Activated CD4-positive, alpha-beta T cell treated with anti-CD3 and anti-CD28 coated beads, Interleukin-10, Interleukin-2, amounts not matched to agents 100 ng/mL and 50 ng/mL, durations not matched to agents 16 hours and 8 hours (primary cell): Measurements from ENCODE around the gene DCAF11.
A peak's percentile ranks its signal among the peaks of the same experiment; 100 is the strongest.

Experiments used
- DNase-seq: peaks from one replicate; pipeline ENCODE4 v3.0.0-alpha.2; 2020

The DCAF11 gene

DNA sequence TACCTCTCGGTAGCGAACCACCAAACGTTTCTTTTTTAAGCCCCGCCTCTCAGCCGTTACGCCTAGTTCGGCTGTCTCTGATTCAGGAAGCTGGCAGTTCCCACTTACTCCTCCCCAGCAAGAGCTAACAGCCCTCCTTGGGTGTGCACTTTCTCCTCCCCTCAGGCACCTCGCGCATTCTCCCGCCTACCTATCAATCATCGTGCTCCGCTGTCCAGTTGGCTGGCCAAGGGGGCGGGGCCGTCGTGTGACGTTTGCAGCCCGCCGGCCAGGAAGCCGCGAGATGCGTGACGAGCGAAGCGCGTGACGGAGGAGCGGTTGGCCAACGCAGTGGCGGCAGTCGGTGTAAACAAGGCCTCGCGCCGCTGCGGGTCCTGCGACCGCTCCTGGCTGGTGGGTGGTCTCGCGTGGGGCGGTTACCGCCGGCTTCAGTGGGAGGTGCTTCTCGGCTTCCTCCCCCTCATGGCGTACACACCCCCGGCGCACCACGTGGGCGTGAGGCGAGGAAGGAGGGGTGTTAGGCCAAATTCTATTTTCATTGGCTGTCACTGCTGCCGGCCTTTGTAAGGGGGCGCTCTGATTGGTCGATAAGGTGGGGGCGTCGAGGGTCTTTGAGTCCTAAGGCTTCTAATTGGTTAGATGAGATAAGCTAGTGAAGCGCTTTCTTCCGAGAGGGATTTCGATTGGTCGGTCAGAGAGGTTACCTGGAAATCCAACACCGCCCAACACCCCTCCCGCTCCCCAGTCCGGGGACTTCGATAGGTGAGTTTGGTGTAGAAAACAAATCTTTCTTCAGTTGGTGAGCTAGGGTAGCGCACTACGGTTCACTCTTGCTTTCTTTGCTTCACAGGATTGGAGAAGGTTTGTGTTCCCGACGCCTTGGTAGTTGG lies at the start of gene DCAF11, which contains the start of gene NRL:
Gene DCAF11, plus strand, starts transcription at position 246 of the 890 bp plus-strand sequence. CDS start 818 bp downstream, outside the sequence.
Gene NRL, minus strand, starts transcription at position 418 of the 890 bp plus-strand sequence. CDS start 32,101 bp downstream, outside the sequence.
- DNase-seq: peak; percentile 100

DNA sequence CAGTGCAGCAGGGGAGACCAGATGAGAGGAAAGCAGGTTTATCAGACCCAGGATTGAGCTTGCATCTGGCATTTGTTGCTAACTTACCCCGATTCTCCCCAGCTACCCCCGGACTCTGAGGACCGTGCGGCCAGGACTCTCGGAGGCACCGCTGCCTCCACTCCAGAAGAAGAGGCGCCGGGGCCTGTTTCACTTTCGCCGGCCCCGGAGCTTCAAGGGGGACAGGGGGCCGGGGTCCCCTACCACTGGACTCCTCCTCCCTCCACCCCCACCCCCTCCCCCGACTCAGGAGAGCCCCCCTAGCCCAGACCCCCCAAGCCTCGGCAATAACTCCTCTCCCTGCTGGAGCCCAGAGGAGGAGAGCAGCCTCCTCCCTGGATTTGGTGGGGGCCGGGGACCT lies 49.7 kb upstream of the DCAF11 start:
- no peak for DNase-seq

DNA sequence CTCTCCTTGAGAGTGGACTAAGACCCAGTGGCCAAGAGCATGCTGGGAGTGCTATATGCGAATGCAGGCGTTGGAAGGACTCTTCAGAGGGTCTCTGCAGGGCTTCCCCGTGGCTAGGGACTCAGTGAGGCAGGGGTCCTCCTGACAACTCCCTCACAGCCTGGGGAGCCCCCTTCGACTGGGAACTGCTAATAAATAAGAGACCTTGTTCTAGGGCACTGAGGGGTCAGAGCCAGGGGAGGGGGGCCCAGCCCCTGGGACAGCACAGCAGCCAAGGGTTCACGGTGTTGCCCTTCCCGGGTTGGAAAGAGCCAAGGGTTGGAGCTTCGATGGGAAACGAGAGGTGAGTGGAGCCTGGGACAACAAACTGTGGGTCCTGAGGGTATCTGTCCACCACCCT lies 49.2 kb upstream of the DCAF11 start:
- no peak for DNase-seq

DNA sequence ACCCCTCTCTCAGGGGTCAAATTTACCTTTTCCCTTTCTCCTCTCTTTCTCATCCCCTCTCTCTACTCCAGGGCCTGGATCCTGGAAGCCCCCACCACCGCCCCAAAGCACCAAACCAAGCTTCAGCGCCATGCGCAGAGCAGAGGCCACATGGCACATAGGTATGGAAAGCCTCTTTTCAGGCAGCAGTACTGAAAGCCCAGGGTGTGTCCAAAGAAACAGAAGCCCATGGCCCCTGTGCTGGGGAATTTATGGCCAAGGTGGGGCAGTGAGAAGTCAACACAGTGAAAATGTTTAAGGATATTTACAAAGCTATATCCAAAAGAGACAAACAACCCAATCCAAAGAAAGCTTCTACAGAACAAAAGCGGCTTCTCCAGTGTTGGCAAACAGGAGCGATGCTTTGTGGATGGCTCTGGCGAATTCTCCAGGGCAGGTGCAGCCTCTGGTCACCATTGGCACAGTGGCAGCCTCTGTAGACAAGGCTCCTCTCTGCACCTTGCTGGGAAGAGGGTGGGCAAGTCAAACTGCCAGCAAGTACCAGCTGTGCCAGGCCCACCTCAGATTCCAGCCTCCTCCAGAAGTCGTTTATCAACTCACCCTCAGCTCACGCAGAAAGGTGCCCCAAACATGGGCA lies 48.0 kb upstream of the DCAF11 start:
- DNase-seq: no peak

DNA sequence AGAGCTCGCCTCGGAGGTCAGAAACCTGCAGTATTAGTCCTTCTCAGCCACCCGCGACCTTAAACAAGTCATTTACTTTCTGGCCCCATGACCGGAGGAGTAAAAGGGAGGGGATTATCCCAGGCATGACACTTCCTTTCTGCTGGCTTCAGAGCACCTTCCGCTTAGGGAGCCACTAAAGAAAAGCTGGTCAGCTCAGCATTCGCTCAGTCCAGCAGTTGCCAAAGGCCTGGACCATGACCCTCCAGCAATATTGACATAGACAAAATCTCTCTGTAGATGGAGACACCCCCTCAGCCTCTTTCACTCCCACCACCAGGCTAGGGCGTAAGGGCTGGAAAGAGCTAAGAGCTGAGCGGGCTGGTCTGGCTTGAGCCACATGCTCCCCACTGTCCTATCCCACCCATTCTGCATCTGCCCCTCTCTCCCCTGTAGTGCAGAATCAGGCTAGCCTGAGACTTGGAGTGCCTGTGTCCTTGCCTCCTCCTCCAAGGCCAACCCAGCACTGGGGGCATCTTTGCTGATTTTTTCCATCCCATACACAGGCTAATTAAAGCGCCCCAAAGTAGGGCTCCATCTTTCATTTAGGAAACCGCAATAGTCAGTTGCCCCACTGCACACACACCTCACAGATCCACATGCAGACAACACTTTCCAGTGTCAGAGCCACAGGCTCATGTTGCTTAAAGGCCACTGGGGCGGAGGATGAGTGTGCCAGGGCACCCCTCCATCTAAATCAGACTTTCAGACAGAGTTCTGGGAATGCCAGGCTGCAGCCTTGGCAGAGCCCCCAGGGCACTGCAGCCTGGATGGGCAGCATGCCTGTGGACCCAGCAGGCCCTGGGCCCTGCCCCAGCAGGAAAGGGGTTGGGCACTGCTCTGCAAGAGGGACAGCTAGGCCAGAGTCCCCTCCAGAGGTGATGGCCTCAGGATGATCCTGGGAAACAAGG lies 47.2 kb upstream of the DCAF11 start:
- no peak for DNase-seq

DNA sequence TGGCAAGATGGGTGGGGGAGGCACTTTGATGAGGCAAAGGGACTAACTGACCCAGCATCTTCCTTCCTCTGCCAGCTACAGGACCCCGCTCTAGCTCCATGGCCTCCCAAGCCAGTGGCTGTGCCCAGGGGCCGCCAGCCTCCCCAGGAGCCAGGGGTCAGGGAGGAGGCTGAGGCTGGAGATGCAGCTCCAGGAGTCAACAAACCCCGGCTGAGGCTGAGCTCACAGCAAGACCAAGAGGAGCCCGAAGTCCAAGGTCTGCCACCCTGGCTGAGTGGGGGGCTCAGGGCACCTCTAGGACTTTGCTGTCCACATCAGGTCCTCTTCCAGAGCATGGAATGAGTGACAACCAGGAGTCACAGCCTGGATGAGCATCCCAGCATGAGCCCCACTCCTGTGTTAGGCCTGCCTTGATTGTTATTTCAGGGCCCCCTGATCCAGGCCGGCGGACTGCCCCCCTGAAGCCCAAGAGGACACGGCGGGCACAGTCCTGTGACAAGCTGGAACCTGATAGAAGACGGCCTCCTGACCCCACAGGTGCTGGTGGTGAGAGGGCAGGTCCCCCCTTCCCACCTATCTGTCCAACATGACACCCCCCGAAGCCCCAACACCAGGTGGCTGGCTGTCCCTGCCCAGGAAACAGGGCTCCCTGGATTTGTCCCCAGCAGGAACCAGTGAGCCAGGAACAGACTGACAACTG lies 45.7 kb upstream of the DCAF11 start:
- no peak for DNase-seq

DNA sequence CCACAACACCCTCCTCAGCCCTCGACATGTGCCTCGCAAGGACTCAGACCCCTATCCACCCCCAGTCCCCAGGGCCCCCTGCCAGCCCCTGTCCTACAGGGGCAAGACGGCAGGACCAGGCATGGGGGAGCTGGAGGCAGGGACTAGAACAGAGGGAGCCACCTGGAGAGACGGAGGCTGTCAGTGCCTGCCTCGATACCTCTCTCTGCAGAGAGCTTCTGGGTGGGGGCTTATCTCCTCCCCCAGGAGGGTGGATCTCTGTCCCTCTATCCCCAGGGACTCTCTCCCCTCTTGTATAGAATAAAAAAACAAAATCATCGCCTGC lies 45.2 kb upstream of the DCAF11 start:
- DNase-seq: no peak

DNA sequence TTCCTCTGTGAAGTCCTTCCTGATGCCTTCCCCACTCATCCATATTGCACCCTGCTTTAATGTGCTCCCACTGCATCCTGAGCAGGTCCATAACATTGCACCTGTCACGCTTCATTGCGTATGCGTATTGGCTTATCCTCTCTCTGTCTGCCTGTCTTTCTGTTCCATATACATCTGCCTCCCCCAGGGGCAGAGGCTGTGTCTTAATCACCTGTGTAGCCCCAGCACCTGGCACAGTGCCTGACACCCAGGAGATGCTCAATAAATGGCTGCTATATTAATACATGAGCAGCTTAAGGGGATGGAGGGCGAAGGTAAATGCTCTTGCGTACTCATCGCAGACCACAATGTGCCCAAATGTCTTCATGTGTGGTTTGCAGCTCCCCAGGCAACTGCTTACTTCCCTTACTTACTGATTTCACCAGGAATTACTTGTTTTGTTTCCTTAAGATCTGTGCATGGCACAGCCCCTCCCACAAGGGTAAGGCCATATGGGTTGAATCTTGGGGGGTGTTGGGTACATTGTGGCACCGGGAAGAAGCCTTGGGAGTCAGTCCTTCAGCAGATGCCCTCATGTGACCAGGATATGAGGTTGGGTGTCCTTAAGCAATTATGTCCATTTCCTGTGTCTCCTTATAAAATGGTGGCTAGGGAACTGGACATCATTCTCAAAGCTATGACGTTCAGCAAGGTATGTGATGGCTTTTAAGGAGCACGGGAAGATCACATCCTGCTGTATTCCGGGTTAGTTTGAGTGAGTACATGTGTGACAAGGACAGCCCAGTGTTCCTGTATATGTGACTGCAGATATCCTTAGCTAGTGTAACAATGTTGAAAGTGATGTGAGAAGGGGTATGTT lies 44.1 kb upstream of the DCAF11 start:
- DNase-seq: no peak

DNA sequence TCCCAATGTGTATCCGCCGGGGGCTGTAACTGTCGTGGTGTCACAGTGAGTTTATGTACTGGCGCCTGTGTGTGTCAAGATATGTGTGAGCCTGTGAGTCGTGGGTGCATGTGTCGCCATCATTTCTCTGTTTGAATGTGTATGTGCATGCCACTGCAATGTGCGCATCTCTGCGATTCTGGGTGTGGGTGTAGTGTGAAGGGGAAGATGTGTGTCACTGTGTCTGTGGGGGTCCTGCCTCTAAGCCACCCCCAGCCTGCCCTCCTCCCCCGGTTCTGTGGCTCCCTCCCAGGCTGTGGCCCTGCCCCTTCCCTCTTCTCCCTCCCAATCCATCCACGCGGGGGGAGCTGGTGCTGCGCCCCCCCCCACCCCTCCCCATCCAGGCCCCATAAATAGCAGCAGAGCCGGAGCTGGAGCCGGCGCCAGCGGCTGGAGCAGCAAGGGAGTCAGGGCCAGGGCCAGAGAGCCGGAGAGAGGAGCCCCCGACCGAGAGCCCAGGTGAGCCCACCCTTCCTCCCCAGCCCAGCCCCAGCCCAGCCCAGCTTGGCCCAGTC lies 43.4 kb upstream of the DCAF11 start, which contains the start of gene CPNE6:
Gene CPNE6, plus strand, starts transcription at position 419 of the 554 bp plus-strand sequence. CDS start 1,375 bp downstream, outside the sequence.
- peak; percentile 17 for DNase-seq

DNA sequence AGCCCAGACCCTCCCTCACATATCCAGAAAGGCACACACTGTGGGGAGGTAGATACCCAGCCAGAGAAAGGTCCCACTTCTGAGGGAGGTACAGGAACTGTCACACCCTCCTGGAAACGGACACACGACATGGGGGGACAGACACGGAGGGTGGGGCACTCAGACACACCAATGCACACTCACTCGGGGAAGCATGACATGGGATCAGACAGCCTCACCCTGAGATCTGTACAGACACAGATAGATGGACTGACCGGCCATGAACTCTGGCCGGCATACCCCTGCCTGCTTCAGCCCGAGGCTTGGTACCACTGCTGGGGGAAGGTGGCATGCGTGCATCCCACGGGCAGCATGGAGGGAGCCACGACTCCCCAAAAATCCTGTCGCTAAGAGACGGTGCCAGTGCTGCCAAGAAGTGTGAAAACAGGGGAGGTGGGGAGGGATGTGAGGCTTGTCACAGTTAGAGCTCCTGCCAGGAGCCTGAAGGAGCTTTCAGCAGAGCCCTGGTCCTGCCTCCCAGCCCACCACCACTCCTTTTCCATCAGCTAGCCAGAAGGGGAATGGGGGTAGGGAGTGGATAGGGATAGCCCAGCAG lies 42.6 kb upstream of the DCAF11 start:
- no peak for DNase-seq

DNA sequence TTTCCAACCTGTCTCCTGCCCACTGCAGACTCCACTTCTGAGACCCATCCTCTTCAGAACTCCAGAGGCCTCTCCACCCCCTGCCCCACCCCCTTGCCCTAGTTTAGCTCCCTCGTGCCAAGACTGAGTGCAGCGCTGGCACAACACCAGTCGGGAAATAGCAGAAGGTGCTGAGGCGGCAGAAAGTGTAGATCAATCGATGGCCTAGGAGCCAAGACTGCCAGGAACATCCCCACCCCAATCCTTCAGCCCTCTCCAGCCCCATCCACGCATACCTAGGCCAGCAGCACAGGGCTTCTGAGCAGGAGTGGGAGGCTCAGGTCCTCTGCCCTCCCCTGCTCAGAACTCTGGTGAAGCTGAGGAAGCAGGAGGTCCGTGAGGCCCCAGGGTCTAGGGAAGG lies 42.1 kb upstream of the DCAF11 start:
- DNase-seq: no peak

DNA sequence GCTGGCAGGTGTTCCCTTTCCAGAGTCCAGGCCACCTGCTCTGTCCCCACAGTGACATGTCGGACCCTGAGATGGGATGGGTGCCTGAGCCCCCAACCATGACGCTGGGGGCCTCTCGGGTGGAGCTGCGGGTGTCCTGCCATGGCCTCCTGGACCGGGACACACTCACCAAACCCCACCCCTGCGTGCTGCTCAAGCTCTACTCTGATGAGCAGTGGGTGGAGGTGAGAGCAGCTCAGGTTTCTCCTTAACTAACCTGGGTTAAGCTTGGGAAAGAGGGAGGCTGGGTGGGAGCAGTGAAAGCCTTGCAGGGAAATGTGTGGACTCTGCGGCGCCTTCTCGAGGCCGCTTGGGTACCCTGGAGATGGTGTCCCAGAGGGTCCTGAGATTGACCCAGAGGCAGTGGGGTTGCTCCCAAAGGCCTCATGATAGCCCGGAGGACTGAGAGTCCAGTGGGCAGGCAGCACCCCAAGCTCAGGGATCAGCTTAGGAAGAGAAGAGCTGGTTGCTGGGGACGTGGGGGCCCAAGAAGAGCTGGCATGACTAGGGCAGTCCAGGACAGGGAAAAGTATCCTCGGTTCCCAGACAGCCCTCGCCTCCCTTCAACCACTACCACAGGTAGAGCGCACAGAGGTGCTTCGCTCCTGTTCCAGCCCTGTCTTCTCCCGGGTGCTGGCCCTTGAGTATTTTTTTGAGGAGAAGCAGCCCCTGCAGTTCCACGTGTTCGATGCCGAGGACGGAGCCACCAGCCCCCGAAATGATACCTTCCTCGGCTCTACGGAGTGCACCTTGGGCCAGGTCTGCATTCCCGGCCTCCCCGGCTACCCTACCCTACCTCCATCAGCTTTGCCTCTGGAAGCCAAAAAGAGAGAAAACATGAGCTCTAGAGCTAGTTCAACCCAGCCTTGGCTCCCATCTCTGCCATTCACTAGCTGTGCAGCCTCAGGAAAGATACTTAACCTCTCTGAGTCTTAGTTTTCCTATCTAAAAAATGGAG lies 41.4 kb upstream of the DCAF11 start:
- no peak for DNase-seq

DNA sequence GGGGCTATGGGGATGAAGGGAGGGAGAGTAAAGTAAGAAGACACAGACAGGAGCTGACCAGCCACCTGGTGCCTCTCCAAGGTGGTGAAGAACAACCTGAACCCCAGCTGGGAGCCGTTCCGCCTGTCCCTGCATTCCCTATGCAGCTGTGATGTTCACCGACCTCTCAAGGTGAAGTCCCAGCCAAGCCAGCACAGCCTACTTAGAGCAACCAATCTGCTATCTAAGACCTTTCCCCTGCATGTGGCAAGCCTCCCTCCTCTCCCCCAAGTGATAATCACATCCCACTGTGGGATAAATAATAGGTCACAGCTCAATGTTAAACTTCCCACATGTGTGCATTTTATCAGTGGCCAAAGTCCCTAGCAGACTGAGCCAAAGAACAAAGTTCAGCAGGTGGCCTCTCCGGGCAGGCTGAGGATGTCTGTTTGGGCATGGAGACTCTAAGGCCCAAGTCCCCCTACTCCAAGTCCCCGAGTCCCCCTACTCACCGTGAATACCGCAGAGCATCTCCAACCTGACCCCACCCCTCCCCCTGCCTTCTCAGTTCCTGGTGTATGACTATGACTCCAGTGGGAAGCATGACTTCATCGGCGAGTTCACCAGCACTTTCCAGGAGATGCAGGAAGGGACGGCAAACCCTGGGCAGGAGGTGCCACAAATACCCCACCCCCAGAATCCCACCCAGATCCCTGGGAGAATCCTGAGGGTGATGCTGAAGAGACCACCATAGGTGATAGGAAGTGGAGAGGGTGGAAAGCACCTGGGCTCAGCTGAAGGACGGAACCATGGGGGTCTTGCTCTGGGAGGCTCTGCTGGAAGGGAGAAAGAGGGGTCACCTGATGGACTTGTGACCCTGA lies 39.7 kb upstream of the DCAF11 start:
- DNase-seq: no peak

DNA sequence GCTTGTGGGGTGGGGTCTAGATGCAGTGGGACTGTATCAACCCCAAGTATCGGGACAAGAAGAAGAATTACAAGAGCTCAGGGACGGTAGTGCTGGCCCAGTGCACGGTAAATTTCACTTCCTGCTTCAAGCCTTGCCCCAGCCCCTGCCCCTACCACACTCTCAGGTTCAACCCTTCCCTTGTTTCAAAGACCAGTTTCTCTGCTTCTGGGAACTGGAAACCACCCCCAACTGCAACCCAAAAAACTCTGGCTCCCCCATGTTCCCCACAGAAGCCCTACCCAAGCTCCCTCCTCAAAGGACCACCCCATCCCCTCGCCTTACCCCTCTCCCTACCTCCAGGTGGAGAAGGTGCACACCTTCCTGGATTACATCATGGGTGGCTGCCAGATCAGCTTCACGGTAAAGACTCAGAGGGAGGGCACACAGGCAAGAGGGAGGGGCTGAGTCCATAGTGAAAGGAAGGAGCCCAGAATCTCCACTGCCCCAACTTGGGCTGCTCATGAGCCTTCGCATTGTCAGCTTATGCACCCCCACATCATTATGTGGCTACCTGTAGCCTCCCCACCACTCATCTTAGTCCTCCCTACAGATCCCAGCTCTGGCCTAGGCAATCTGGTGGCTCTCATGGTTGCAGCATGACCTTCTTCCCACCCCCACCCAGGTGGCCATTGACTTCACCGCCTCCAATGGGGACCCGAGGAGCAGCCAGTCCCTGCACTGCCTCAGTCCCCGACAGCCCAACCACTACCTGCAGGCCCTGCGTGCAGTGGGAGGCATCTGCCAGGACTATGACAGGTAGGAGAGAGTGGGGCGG lies 38.9 kb upstream of the DCAF11 start:
- DNase-seq: no peak

DNA sequence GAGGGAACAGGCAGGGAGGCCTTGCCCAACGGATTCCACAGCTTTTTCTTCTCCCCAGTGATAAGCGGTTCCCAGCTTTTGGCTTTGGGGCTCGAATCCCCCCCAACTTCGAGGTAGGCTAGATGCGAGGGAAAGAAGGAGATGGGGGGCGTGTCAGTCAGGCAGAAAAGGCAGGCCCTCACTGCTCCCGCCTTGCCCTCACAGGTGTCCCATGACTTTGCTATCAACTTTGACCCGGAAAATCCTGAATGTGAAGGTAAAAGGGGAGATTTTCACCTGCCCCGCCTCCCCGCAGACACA lies 38.3 kb upstream of the DCAF11 start:
- DNase-seq: no peak

DNA sequence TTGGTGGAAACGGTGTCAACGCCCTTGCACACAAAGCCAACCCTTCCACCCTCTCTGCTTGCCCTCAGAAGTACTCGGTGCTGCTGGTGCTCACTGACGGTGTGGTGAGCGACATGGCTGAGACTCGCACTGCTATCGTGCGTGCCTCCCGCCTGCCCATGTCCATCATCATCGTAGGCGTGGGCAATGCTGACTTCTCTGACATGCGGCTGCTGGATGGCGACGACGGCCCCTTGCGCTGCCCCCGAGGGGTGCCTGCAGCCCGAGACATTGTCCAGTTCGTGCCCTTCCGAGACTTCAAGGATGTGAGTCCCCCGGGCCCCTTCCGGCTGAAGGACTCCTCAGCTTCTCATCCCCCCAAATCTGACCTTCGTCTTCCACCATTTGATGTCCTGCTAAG lies 37.5 kb upstream of the DCAF11 start:
- DNase-seq: no peak

DNA sequence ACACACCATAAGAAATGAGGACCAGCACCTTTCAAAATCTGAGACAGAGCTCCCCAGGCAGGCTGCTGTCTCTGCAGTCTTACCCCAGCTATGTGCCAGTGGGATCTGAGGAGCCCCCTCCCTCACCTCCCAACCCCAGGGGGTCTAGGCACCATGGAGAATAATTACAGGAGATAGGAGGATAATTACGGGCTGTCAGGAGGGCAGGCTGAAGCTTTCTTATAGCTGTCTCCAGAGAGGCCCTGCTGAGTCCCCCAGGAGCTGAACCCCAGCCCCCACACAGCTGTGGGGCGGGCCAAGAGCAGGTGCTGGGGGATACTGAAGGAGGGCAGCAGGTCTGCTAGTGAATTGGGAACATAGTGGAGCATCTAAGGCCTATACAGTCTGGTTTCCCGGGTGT lies 36.4 kb upstream of the DCAF11 start:
- DNase-seq: no peak
